Mesothelial cell of epicardium (in vitro differentiated cells): ENCODE data around the gene TLR9. TPM values are rescaled to one million over a fixed set of nuclear protein-coding genes. Genes with fewer than 3 reads are reported as not detected.

Experiments
- DNase-seq, 2 experiments: peaks; one replicate each; pipeline ENCODE4 v3.0.0; 2021; ENCODE audit warnings: low spot score in 2 of 2; ENCODE audit not compliant: unreplicated experiment in 2 of 2
- H3K27ac Mint-ChIP-seq: 2 replicates; pipeline ENCODE4 v1.8.0; 2021; ENCODE audit warnings: mixed read lengths
- H3K27me3 Mint-ChIP-seq: 2 replicates; pipeline ENCODE4 v1.8.0; 2021; ENCODE audit warnings: low read depth, mixed read lengths
- H3K36me3 Mint-ChIP-seq: 2 replicates; pipeline ENCODE4 v1.8.0; 2021; ENCODE audit warnings: mixed read lengths
- H3K4me1 Mint-ChIP-seq: 2 replicates; pipeline ENCODE4 v1.8.0; 2021; ENCODE audit warnings: mixed read lengths
- H3K4me3 Mint-ChIP-seq: 2 replicates; pipeline ENCODE4 v1.8.0; 2021; ENCODE audit warnings: mild to moderate bottlenecking, moderate library complexity, mixed read lengths
- H3K9me3 Mint-ChIP-seq: 2 replicates; pipeline ENCODE4 v1.8.0; 2021; ENCODE audit warnings: mixed read lengths
- CTCF ChIP-seq: fragments of 200-600 bp; sonication (generic); IDR thresholded peaks from one replicate; pipeline ENCODE4 v1.5.0; 2021; ENCODE audit warnings: antibody characterized with exemption; ENCODE audit not compliant: unreplicated experiment
- microRNA-seq: library from miRNA; unstranded; fragments of <30 nt; microRNA quantifications from one replicate; pipeline ENCODE4 v1.2.0, GENCODE V29; 2021; ENCODE audit warnings: inconsistent platforms, mixed read lengths
- total RNA-seq: library from RNA; stranded (reverse); gene quantifications from 3 replicates; pipeline ENCODE4 v1.2.1, GENCODE V29; 2021

Gene TLR9
- total RNA-seq, 1 donor from 2014 or later, result 0.16 TPM

- Mint-ChIP-seq H3K4me1 (peaks cover 18% of the 10 kb centered on the region), H3K27me3 (no peaks in the 10 kb centered on the region), H3K36me3 (no peaks in the 10 kb centered on the region), H3K4me3 (no peak overlapping the region), H3K27ac (no peak overlapping the region), H3K9me3 (no peaks in the 10 kb centered on the region)
- no peak for DNase-seq
- no peak for TF ChIP-seq CTCF
Observed at GRCh38 chr3:52173101-52173500, 52.3 kb downstream of the TLR9 start.

DNA sequence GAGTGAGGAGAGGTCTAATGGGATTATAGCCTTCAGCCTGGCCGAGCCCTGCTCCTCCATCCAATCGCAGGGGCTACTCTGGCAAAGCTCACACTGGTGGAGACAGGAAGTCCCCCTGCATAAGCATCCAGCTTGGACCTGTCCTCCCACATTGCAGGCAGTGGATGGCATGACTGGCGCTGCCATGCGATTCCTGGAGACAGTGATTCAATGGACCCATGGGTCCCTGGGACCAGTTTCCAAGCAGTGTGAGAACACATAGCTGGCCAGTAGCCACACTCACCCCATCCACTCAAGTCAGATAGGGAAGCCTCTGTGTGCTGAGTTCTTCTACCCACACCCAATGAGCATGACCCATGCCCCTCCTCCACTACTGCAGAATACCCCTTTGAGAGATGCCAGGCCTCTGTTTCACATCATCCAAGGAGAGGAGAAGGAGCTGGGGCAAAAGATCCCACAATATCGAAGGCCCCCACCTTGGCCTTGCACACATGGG, 53.1 kb downstream of the TLR9 start:
- TF ChIP-seq CTCF, result no peak
- DNase-seq, result no peak
- Mint-ChIP-seq H3K9me3 (no peaks in the 10 kb centered on the region), H3K4me1 (peaks cover 14% of the 10 kb centered on the region), H3K27me3 (no peaks in the 10 kb centered on the region), H3K4me3 (no peak overlapping the region), H3K27ac (no peak overlapping the region), H3K36me3 (no peaks in the 10 kb centered on the region)

GRCh38 chr3:52171514-52172261, 53.8 kb downstream of the TLR9 start:
- no peaks in the 10 kb centered on the region for H3K9me3 Mint-ChIP-seq
- no peaks in the 10 kb centered on the region for H3K36me3 Mint-ChIP-seq
- no peaks in the 10 kb centered on the region for H3K27me3 Mint-ChIP-seq
- H3K27ac Mint-ChIP-seq, result no peak overlapping the region
- H3K4me1 Mint-ChIP-seq, result peaks cover 11% of the 10 kb centered on the region
- no peak for TF ChIP-seq CTCF
- H3K4me3 Mint-ChIP-seq, result no peak overlapping the region
- no peak for DNase-seq

Small RNA genes within 50 kb of the gene (microRNA-seq; reads per million reads assigned to microRNA genes)
- gene MIRLET7G, result 8,500 reads per million, percentile 95 among the genes with 10 or more reads in this experiment

Other genes starting within 250 kb of the TLR9 start
- gene ACY1, start 242.1 kb downstream of the TLR9 start, total RNA-seq, result 47.8 to 59.0 TPM (median 58.7 TPM) in 3 replicates
- 1,237 to 1,322 TPM (median 1,301 TPM) in 3 replicates for gene RPL29, start 229.8 kb downstream of the TLR9 start, total RNA-seq
- gene DUSP7, start 169.1 kb downstream of the TLR9 start, total RNA-seq, result 32.0 to 34.6 TPM (median 32.2 TPM) in 3 replicates
- 7.9 to 9.4 TPM (median 8.7 TPM) in 3 replicates for gene POC1A, start 71.2 kb downstream of the TLR9 start, total RNA-seq
- gene ALAS1, start 27.5 kb downstream of the TLR9 start, total RNA-seq, result 32.1 to 34.0 TPM (median 33.2 TPM) in 3 replicates
- 26.6 to 30.6 TPM (median 28.7 TPM) in 3 replicates for gene TWF2, start 13.5 kb upstream of the TLR9 start, total RNA-seq
- gene PPM1M, start 20.1 kb upstream of the TLR9 start, total RNA-seq, result 10.6 to 11.8 TPM (median 11.6 TPM) in 3 replicates
- 99.0 to 105 TPM (median 101 TPM) in 3 replicates for gene WDR82, start 53.0 kb upstream of the TLR9 start, total RNA-seq
- 9.0 to 10.7 TPM (median 10.6 TPM) in 3 replicates for gene GLYCTK, start 62.2 kb upstream of the TLR9 start, total RNA-seq
- gene DNAH1, start 90.7 kb upstream of the TLR9 start, total RNA-seq, result 8.2 to 9.5 TPM (median 8.4 TPM) in 3 replicates
- 96.2 to 106 TPM (median 104 TPM) in 3 replicates for gene BAP1, start 184.4 kb upstream of the TLR9 start, total RNA-seq
- 4.1 to 6.6 TPM (median 5.3 TPM) in 3 replicates for gene PHF7, start 185.0 kb upstream of the TLR9 start, total RNA-seq
- gene SEMA3G, start 219.5 kb upstream of the TLR9 start, total RNA-seq, result 0.35 to 0.80 TPM (median 0.66 TPM) in 3 replicates
- gene TNNC1, start 228.4 kb upstream of the TLR9 start, total RNA-seq, result 4.0 to 5.2 TPM (median 4.6 TPM) in 3 replicates
- gene NISCH, start 230.0 kb upstream of the TLR9 start, total RNA-seq, result 235 to 242 TPM (median 240 TPM) in 3 replicates